ENCODE data around the gene XRCC4. TPM values are rescaled to one million over a fixed set of nuclear protein-coding genes. Genes with fewer than 3 reads are reported as not detected.

XRCC4 gene
- total RNA-seq, 6 experiments from 2014 or later = 13.6 to 17.1 (median 14.4) TPM

DNA sequence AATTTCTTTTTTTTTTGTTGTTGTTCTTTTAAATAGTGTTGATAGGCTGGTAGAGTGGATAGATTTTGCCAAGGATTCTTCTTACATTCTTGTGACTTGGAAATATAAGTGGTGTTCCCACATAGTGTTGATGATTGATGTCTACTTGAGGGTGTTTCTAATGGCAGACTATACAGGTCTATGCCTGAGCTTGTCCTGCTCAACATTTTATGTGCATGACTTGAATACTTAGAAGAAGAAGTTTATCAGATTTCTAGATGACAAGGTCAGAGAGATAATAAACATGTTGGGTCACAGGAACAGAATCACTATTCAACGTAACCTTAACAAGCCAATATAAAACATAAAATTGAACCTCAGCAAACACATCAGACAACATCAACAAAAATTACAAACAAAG is 24.2 kb downstream of the XRCC4 start:
- TF ChIP-seq, protein P1, sequence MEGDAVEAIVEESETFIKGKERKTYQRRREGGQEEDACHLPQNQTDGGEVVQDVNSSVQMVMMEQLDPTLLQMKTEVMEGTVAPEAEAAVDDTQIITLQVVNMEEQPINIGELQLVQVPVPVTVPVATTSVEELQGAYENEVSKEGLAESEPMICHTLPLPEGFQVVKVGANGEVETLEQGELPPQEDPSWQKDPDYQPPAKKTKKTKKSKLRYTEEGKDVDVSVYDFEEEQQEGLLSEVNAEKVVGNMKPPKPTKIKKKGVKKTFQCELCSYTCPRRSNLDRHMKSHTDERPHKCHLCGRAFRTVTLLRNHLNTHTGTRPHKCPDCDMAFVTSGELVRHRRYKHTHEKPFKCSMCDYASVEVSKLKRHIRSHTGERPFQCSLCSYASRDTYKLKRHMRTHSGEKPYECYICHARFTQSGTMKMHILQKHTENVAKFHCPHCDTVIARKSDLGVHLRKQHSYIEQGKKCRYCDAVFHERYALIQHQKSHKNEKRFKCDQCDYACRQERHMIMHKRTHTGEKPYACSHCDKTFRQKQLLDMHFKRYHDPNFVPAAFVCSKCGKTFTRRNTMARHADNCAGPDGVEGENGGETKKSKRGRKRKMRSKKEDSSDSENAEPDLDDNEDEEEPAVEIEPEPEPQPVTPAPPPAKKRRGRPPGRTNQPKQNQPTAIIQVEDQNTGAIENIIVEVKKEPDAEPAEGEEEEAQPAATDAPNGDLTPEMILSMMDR (IDR thresholded peaks at IDR 0.05) = no peak
- Mint-ChIP-seq H3K27ac (no peak overlapping the region), H3K27me3 (ENCODE audit: insufficient read depth) (no peaks in the 10 kb centered on the region), H3K36me3 (ENCODE audit: low read depth) (no peaks in the 10 kb centered on the region), H3K4me1 (ENCODE audit: low read depth) (peaks cover 60% of the 10 kb centered on the region), H3K4me3 (no peak overlapping the region), H3K9me3 (no peaks in the 10 kb centered on the region)
- DNase-seq = no peak

DNA sequence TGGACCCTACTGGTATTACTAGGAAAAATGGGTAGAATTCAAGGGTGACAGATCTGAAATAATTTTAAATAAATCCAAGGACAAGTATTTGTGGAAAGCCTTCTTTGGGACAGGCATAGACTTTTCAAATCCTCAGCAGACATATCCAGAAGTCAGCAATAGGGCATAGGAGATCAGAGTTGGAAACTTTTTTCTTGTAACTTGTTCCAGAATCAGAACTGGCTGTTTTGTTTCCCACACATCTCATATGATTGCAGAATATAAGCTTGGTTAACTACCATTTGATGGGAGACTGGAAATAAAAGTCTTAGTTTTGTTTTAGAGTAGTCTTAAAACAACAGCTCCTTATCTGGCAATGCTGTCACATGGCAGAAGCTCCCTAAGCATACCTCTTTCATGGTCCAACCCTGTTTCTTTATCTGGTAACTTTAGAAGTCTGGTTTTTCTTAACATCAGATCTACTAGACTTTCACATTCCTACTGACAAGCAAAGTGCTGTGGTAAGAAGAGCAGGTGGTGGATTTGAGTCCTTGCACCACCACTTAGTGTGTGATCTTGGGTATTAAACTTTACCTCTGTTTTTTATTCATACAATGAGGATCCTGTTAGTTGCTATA is 25.1 kb downstream of the XRCC4 start:
- DNase-seq = no peak
- Mint-ChIP-seq H3K4me1 (ENCODE audit: low read depth) (peaks cover 50% of the 10 kb centered on the region), H3K27ac (no peak overlapping the region)

DNA sequence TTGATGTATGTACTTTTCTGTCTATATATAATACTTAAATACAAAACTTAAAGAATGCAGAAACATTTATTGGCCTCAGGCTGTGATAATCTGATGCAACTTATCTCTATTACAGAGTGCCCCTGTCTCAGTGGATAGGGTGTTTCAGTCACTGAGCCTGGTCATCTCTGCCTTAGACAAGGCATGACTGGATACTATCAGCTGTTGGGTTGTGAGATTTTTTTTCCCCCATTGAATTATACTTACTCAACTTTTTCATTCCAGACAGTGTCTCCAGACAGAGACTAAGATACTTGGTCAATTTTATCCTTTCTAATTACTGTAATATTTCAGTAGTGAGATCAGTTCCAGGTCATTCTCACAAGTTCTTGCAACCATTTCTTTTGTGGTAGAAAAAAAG is 26.7 kb downstream of the XRCC4 start:
- Mint-ChIP-seq H3K4me1 (ENCODE audit: low read depth) (peaks cover 34% of the 10 kb centered on the region), H3K9me3 (no peaks in the 10 kb centered on the region), H3K4me3 (no peak overlapping the region), H3K27ac (no peak overlapping the region; the same call in 1 of the 2 replicates), H3K27me3 (ENCODE audit: insufficient read depth) (no peaks in the 10 kb centered on the region), H3K36me3 (ENCODE audit: low read depth) (no peaks in the 10 kb centered on the region)
- TF ChIP-seq, protein P1 (IDR thresholded peaks at IDR 0.05) = no peak
- DNase-seq = no peak

More for the DNA sequence above, 25.1 kb downstream of the XRCC4 start:
- H3K36me3 Mint-ChIP-seq (ENCODE audit: low read depth) = no peaks in the 10 kb centered on the region
- H3K4me3 Mint-ChIP-seq = no peak overlapping the region
- H3K27me3 Mint-ChIP-seq (ENCODE audit: insufficient read depth) = no peaks in the 10 kb centered on the region
- TF ChIP-seq, protein P1 (IDR thresholded peaks at IDR 0.05) = no peak
- H3K9me3 Mint-ChIP-seq = no peaks in the 10 kb centered on the region

DNA sequence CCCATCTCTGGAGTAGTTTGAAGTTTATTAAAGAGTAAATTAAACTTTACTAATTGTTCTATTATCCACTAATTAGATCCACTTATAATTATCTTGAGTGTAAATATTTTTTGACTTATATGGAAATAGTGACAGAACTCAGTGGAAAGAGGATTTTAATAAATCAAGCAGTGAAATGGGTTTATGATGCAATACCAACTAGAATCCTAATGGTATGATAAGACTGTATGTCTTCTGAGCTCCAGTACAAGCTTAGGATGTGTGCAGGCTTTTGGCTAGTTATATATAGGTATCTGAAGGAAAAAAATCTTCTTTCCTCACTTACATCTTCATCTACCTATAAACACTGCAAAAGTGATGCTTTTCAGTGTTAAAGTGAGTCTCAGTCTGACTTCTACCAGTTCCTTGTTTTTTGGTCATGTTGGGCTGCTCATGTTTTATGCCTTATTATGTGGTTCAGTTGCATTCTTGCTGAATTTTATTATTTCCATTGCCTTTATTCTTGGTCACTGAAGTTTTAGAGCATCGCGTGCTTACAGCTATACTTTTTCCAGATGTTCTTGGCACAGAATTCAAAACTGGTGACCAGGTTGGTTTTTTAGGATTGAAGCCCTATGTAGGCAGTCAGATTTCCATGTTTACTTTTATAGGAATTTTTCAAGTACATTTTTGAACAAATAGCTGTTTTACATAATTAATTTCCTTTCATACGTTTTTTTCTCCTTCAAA is 30.5 kb downstream of the XRCC4 start:
- H3K27ac Mint-ChIP-seq = no peak overlapping the region
- peaks cover 6% of the 10 kb centered on the region for H3K9me3 Mint-ChIP-seq
- H3K4me3 Mint-ChIP-seq = no peak overlapping the region
- no peaks in the 10 kb centered on the region for H3K27me3 Mint-ChIP-seq (ENCODE audit: insufficient read depth)
- H3K4me1 Mint-ChIP-seq (ENCODE audit: low read depth) = peaks cover 13% of the 10 kb centered on the region
- TF ChIP-seq, protein P1 (IDR thresholded peaks at IDR 0.05) = no peak
- peaks cover 8% of the 10 kb centered on the region for H3K36me3 Mint-ChIP-seq (ENCODE audit: low read depth)
- no peak for DNase-seq

DNA sequence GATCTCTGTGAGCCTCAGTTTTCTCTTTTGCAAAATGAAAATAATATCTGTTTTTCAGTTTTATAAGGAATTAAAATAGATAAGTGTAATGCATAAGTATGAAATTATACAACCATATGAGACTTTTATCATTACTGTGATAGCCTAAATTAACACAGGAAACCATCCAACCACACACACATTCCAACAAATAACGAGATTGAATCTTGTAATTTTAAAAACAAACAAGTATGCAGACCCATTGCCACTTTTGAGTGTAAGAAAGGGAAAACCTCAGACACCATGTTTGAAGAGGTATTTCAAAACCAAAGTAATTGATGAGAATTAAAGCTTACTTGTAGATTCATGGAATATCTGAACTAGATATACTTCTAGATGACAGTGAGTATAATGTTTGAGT is 32.0 kb downstream of the XRCC4 start:
- peaks cover 2% of the 10 kb centered on the region for H3K4me1 Mint-ChIP-seq (ENCODE audit: low read depth)
- TF ChIP-seq, protein P1 (IDR thresholded peaks at IDR 0.05) = no peak

More for the DNA sequence above, 32.0 kb downstream of the XRCC4 start:
- no peak overlapping the region for H3K27ac Mint-ChIP-seq
- peaks cover 19% of the 10 kb centered on the region for H3K36me3 Mint-ChIP-seq (ENCODE audit: low read depth)
- no peak overlapping the region for H3K4me3 Mint-ChIP-seq
- no peaks in the 10 kb centered on the region for H3K27me3 Mint-ChIP-seq (ENCODE audit: insufficient read depth)
- DNase-seq = no peak
- H3K9me3 Mint-ChIP-seq = peaks cover 9% of the 10 kb centered on the region

All from HFFc6 (cell line).